ENCODE results near the gene MCC.

DNA sequence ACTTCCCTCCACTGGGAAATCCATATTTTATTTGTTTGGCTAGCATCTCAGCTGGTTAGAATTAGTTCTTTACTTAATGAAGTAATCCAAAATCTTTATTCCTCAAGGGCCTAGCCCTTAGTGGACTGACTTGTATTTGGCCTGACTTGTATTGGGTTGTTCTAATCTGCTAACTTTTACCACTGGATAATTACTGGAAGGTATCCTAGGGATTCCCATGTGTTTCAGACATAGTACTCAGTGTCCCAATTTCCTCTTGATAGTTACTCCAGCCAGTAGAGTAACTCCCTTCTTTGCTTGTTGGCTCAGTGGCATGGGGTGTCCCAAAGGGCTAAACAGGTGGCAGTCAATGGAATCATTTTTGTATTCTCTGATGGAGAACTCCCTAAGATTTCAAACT is 355.7 kb downstream of the MCC start:
- no peak for TF ChIP-seq TCF7L2 (IDR thresholded peaks at IDR 0.05; ENCODE audit: low read depth, low read length)
- TF ChIP-seq, protein P1, sequence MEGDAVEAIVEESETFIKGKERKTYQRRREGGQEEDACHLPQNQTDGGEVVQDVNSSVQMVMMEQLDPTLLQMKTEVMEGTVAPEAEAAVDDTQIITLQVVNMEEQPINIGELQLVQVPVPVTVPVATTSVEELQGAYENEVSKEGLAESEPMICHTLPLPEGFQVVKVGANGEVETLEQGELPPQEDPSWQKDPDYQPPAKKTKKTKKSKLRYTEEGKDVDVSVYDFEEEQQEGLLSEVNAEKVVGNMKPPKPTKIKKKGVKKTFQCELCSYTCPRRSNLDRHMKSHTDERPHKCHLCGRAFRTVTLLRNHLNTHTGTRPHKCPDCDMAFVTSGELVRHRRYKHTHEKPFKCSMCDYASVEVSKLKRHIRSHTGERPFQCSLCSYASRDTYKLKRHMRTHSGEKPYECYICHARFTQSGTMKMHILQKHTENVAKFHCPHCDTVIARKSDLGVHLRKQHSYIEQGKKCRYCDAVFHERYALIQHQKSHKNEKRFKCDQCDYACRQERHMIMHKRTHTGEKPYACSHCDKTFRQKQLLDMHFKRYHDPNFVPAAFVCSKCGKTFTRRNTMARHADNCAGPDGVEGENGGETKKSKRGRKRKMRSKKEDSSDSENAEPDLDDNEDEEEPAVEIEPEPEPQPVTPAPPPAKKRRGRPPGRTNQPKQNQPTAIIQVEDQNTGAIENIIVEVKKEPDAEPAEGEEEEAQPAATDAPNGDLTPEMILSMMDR (IDR thresholded peaks at IDR 0.05): no peak

Data from Panc1 (cell line).